Activated gamma-delta T cell treated with Interleukin-2 at 50 U/mL for 16 hours (primary cell): Measurements from ENCODE around the gene SLC31A2.

Experiments used
- DNase-seq: peaks from one replicate; pipeline ENCODE4 v3.0.0-alpha.2; 2020

SLC31A2 gene

GRCh38 chr9:113187929-113188595 is 37.3 kb downstream of the SLC31A2 start:
- no peak for DNase-seq

DNA sequence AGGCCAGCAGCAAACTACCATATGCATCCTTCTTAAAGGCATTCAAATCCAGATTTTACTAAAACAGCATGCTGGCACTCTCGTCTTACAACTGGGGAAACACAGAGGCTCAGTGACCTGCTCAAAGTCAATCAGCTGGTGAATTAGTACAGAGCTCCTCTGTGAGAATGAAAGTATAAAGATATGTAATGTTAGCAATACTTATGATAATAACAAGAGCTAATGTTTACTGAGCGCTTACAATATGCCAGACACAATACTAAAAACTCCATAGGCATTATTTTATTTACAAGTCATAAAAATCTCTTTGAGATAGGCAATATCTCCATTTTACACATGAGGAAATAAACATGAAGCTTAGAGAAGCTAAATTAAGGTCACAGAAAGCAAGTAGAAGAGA is 41.6 kb downstream of the SLC31A2 start:
- no peak for DNase-seq

GRCh38 chr9:113199683-113200329 is 49.0 kb downstream of the SLC31A2 start:
- DNase-seq = no peak

GRCh38 chr9:113205432-113205831 is 54.6 kb downstream of the SLC31A2 start:
- DNase-seq = no peak

DNA sequence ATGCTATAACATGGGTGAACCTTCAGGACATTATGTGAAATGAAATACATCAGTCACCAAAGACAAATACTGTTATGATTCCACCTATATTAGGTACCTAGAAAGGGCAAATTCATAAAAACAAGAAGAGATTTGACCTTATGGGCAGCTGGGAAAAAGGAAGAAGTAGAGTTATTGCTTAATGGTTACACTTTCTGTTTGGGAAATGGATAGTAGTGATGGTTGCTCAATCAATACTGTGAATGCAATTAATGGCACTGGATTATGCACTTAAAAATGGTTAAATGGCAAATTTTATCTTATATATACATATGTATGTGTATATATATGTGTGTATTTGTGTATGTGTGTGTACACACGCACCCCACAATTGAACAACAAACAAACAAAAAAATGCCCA is 55.1 kb downstream of the SLC31A2 start:
- no peak for DNase-seq

- DNase-seq = no peak
These were observed 60.0 kb downstream of the SLC31A2 start for GRCh38 chr9:113210815-113211214.
